T-helper 2 cell treated with Interferon-gamma antibody and Interleukin-4, amounts not matched to agents 100 ng/mL and 5 ng/mL, for 36 hours (primary cell): ENCODE results near the gene PIK3C2B. TPM values are rescaled to one million over a fixed set of nuclear protein-coding genes. Genes with fewer than 3 reads are reported as not detected.

Source experiments
- intact Hi-C: fragments of 100-400 bp; cut with micrococcal nuclease; formaldehyde crosslinking; loops from one replicate; pipeline ENCODE4 v1.15.1; 2023
- total RNA-seq: library from RNA; stranded (reverse); gene quantifications from 2 replicates; pipeline ENCODE4 v1.2.3, GENCODE V29; 2022

The PIK3C2B gene
- total RNA-seq, 1 donor from 2014 or later: 17.1 TPM

GRCh38 chr1:204480515-204480914 is 14.1 kb downstream of the PIK3C2B start:
- intact Hi-C loops: no loop called here

- intact Hi-C loops: no loop called here
These were observed 15.0 kb downstream of the PIK3C2B start for GRCh38 chr1:204479387-204480136.

GRCh38 chr1:204478921-204479320 is 15.7 kb downstream of the PIK3C2B start:
- intact Hi-C loops: no loop called here

- intact Hi-C loops: no loop called here
These were observed 16.3 kb downstream of the PIK3C2B start for GRCh38 chr1:204478172-204478899.

GRCh38 chr1:204477036-204477740 is 17.4 kb downstream of the PIK3C2B start:
- intact Hi-C loops: no loop called here

- intact Hi-C loops: no loop called here
These were observed 18.0 kb downstream of the PIK3C2B start for GRCh38 chr1:204476563-204476962.

GRCh38 chr1:204475656-204476432 is 18.8 kb downstream of the PIK3C2B start:
- intact Hi-C loops: no loop called here

GRCh38 chr1:204473400-204473965 is 21.1 kb downstream of the PIK3C2B start:
- intact Hi-C loops: no loop called here

GRCh38 chr1:204472660-204473059 is 21.9 kb downstream of the PIK3C2B start:
- intact Hi-C loops: no loop called here

- intact Hi-C loops: no loop called here
These were observed 22.9 kb downstream of the PIK3C2B start for GRCh38 chr1:204471687-204472086.

- intact Hi-C loops: no loop called here
These were observed 25.3 kb downstream of the PIK3C2B start for GRCh38 chr1:204469304-204469703.

- intact Hi-C loops: no loop called here
These were observed 25.8 kb downstream of the PIK3C2B start for GRCh38 chr1:204468766-204469302.

GRCh38 chr1:204468206-204468605 is 26.4 kb downstream of the PIK3C2B start:
- intact Hi-C loops: no loop called here

GRCh38 chr1:204466416-204467405 is 27.9 kb downstream of the PIK3C2B start:
- intact Hi-C loops: no loop called here

GRCh38 chr1:204465546-204466415 is 28.8 kb downstream of the PIK3C2B start:
- intact Hi-C loops: no loop called here

GRCh38 chr1:204464701-204465100 is 29.9 kb downstream of the PIK3C2B start:
- intact Hi-C loops: no loop called here

- intact Hi-C loops: no loop called here
These were observed 30.4 kb downstream of the PIK3C2B start for GRCh38 chr1:204464187-204464631.
